HEK293T (cell line): Measurements from ENCODE around the gene SYDE2.

Source experiments
- FOXK2 ChIP-seq: fragments of 450-650 bp; IDR thresholded peaks from 2 replicates; pipeline ENCODE4 v1.6.1; 2016; ENCODE audit warnings: mild to moderate bottlenecking
- HDGF ChIP-seq: fragments of 450-650 bp; IDR thresholded peaks from 2 replicates; pipeline ENCODE4 v1.6.1; 2017; ENCODE audit warnings: antibody characterized with exemption, borderline replicate concordance
- NFRKB ChIP-seq: fragments of 450-650 bp; IDR thresholded peaks from 2 replicates; pipeline ENCODE4 v1.6.1; 2016; ENCODE audit warnings: mild to moderate bottlenecking, moderate library complexity
- SP1 ChIP-seq: fragments of 450-650 bp; IDR thresholded peaks from 2 replicates; pipeline ENCODE4 v1.6.1; 2017

DNA sequence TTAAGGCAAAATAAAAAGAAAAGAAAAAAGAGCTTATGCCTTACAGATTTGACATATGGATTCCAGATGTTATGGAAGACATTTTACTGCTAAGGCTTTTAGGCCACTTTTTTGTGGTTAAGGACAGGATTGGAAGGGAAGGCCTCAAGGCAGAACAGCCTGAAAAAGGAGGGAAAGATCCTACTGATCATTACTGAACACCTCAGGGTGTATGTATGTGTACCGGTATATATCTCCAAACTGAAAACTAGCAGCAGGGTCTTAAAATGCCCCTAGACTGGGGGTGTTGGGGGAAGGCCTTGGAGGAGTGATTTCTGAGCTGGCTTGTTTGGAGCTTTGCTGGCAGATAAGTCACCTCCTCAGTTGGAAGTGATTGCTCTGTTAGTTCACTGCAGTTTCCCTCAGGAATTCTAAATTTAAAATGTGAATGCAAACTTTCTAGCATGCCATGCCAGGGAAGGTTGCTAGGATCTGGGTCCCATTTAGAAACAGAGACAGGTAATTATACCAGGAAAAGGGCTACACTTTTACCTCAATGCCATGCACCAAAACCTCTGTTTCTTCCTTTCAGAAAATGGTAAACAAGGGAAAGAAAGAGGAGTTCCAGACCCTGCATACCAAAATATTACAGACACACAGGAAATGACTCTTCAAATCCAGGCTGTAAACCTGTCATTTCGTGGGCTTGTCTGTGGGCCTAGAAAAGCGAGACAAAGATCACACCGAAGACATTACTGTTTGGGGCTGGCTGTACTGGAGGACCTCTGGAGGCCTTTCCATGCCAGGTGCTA, 43.6 kb upstream of the SYDE2 start:
- TF ChIP-seq SP1, result no peak
- no peak for TF ChIP-seq FOXK2
- no peak for TF ChIP-seq HDGF
- no peak for TF ChIP-seq NFRKB
